HTR-8/SVneo (cell line): ENCODE data around the gene ANKRD27.
"Not testable (repeated sequence)": the region's sequence is repeated elsewhere in the genome, so short reads cannot be mapped to it uniquely, and the experiment has no call there.

Source experiments
- DNase-seq: peaks from one replicate; pipeline ENCODE4 v3.0.0; 2011; ENCODE audit warnings: low spot score, mixed read lengths; ENCODE audit not compliant: insufficient read length
- FAIRE-seq: peaks from 2 replicates; lab custom pipeline; 2011; peaks lifted over from hg19 to GRCh38; lab: Jason Lieb, UNC

ANKRD27 gene

DNA sequence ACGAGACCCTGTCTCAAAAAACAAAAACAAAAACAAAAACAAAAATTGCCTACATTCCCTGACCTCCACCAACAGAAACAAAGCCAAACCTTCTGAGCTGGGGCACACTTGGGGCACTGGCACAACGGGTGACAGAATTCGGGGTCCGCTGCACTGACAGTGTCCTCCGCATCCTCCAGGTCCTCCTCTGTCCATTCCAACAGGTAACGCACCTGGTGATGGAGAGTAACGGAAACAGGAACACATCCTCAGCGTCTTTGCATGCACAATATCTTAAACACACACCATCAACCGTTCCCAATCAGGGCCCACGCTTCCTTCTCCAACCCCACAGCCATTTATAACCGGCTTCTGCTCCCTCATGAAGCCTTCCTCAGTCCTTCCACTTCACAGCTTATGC, 59.4 kb downstream of the ANKRD27 start:
- no peak for FAIRE-seq

DNA sequence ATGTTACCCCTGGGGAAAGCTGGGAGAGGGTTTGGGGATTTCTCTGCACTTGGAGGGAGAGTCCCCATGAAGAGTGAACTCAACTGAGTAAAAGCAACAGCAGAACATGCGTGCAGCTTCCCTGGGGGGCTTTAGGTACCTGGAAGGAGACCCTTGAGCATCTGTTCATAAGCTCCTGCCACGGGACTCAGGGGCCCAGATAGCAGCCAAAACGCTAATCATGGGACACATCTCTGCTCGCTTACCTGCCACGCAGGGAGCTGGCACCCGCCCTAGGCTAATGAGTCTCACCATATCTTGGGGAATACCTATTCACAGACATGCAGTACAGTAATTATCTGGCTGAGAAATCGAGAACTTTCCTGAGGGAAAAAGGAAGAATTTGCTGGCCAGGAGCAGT, 60.1 kb downstream of the ANKRD27 start:
- FAIRE-seq (no peak), DNase-seq (no peak)

More for the DNA sequence above, 59.4 kb downstream of the ANKRD27 start:
- no peak for DNase-seq

DNA sequence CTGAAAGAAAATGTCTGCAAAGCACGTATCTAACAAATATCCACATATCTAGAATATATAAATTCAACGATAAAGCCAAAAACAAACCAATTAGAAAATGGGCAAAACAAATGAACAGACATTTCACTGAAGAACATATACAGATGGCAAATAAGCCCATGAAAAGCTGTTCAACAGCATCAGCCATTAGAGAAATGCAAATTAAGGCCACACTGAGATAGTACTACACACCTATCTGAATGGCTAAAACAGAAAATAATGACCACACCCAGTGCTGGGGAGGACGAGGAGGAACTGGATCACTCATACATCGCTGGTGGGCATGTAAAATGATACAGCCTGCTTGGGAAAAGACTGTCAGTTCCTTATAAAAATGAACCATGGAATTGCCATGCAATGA, 62.0 kb downstream of the ANKRD27 start:
- FAIRE-seq: no peak

DNA sequence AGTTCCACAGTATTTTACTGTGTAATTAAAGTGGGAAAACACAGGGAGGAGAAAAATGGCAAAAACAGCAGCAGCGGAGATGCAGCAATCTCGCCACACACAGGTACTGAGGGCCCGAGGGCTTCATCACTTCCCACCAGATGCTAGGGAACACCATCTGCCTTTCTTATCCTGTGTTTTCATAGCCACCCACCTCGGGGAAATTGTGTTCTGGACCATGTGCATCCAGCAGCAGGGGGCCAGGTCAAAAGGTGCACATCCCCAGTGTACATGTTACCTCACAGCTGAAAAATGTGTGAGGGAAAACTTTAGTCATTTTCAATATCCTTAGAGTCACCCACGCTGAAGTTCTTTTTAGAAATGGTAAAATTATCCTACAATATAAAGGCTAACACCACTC, 63.8 kb downstream of the ANKRD27 start:
- DNase-seq (no peak), FAIRE-seq (no peak)

More for the DNA sequence above, 62.0 kb downstream of the ANKRD27 start:
- DNase-seq: no peak

DNA sequence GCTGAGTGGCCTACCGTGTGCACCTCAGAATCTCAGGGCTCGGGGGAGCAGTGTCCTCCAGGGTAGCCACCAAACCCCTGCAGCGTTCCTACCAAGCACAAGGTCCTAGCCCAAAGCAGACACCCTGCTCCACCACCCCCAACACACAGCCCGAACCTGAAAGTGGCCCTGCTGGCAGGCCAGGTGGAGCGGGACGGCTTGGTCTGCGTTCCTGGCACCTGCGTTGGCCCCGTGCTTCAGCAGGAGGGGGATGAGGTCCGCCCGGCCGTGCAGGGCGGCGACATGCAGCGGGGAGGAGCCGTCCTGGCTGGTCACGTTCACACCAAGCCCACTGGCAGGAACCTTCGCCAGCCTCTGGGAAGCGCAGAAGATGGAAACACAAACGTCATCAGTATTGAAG, 67.5 kb downstream of the ANKRD27 start:
- DNase-seq (no peak), FAIRE-seq (no peak)

DNA sequence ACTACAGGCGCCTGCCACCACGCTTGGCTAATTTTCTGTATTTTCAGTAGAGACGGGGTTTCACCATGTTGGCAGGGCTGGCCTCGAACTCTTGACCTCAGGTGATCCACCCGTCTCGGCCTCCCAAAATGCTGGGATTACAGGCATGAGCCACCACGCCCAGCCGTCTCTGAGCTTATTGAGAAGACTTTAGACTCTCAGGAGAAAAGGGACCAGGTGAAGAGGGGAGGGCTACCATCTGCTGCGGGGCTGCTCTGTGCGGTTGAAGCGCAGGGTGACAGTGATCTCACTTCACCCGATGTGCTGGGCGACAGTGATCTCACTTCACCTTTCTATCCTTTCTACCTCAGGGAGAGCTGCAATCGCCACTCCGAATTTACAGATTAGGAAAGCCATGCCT, 68.7 kb downstream of the ANKRD27 start:
- DNase-seq (no peak), FAIRE-seq (no peak)

DNA sequence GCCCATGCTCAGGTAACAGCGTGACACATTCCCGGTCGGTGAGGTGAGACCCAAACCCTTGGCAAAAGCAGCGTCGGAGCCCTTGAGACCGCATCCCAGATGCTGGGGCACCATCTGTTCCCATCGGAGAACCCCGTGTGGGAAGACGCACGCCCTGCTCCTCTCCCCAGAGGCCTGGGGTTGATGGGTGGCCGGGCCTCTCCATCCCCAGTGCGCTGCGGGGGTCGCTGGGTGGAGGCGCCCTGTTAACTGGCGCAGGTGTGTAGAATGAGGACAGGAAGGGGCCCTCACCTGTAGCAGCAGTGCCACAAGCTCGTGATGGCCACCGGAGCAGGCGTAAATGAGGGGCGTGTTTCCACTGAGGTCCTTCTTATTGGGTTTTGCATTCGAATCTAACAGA, 69.4 kb downstream of the ANKRD27 start:
- FAIRE-seq (no peak), DNase-seq (no peak)

DNA sequence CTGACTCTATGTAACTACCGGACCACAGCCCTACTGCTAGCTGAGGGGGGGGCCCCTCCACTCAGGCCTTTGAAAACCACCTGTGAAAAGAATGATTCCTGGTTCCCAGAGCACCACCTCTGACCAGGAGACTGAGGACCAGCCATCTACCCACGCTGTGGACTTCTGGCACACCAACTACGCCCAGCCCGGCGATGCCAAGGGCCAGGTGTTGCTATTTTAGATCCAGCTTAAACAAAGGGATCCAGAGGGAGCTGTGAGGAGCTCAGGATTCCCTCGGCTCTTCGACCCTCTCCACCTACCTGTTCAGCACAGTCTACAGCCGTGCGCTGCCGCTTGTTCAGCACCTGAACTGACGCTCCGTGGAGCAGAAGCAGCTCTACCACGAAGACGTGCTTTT, 71.0 kb downstream of the ANKRD27 start:
- FAIRE-seq: no peak
- no peak for DNase-seq

DNA sequence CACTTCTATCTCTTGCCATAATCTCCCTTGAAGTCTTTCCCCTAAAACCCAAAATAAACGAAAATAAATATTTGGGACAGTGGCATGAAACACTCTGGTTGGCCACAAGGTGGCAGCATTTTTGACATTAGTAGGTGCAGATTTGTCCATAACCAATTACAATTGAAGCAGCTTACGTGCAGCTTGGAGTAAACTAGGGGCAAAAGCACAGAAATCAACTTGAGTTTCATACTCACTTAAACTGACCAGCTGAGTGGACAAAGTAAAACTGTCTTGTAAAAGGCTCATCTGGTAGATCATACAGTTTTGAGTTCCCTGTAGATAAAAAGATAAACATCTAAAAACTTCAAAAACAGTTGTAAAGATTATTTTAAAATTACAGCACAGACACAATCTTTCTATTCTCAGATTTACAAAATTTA, 75.2 kb downstream of the ANKRD27 start:
- DNase-seq (peak; percentile 52), FAIRE-seq (peak; percentile 20)

DNA sequence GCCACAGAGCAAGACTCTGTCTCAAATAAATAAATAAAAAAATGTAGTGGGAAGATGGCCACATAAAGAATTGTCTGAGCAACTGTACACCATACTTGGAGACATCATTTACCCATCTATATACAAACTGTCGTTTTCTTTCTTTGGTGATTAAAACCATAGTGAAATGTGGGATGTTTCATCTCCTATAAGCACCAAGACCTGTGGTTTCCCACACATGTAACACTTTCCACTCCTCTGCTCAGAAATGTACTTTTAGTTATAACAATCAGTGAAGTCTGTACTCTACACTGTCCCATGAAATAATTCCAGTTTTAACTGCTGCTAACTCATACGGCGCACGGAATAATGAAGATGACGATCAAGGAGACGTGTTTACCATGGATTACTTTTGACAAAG, 75.7 kb downstream of the ANKRD27 start:
- FAIRE-seq: no peak
- DNase-seq: no peak

DNA sequence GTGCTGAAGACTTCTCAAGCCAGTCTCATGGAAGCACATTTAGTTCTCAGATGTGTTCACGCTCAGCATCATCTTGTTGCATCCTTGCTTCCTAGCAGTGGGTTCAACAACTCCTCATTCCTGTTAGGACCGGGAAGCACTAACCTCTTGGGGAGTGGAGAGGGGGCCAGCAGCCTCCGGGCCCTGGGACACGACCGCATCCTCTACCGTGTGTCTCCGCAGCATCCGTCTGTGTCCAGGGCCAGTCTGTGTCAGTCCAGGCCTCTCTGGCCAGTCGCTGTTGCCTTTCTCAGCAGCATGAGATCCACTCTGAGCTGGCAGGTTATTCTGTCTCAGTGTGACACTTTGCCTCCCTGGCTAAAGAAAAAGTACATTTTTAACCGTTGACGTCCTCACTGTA, 77.0 kb downstream of the ANKRD27 start:
- FAIRE-seq (no peak), DNase-seq (no peak)

DNA sequence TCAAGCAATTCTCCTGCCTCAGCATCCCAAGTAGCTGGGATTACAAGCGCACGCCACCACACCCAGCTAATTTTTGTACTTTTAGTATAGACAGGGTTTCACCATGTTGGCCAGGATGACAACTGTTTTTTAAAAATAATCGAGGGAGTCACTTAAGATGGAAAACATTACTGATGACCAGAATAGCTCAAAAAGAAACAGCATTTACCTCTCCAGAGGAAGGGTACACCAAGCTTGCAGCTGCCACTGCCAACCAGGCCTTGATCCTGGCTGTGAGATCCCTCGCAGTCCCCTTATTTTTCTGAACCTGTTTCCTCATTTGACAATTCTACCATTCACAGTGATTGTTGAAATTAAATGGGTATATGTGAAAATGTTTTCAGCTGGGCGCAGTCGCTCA, 79.5 kb downstream of the ANKRD27 start:
- DNase-seq (no peak), FAIRE-seq (no peak)

DNA sequence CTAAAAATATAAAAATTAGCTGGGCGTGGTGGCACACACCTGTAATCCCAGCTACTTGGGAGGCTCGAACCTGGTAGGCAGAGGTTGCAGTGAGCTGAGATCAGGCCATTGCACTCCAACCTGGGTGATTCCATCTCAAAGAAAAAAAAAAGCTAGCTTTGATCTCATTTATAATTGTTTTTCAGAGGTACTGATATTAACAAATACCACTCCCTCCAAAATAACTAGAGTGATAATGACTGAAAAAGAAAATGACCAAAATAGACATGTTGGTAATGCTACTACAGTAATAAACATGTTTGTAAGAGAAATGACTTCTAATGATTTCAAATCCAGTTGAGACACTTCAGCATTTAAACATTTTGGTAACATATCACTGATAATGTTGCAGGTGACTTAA, 81.0 kb downstream of the ANKRD27 start:
- DNase-seq (no peak), FAIRE-seq (no peak)

DNA sequence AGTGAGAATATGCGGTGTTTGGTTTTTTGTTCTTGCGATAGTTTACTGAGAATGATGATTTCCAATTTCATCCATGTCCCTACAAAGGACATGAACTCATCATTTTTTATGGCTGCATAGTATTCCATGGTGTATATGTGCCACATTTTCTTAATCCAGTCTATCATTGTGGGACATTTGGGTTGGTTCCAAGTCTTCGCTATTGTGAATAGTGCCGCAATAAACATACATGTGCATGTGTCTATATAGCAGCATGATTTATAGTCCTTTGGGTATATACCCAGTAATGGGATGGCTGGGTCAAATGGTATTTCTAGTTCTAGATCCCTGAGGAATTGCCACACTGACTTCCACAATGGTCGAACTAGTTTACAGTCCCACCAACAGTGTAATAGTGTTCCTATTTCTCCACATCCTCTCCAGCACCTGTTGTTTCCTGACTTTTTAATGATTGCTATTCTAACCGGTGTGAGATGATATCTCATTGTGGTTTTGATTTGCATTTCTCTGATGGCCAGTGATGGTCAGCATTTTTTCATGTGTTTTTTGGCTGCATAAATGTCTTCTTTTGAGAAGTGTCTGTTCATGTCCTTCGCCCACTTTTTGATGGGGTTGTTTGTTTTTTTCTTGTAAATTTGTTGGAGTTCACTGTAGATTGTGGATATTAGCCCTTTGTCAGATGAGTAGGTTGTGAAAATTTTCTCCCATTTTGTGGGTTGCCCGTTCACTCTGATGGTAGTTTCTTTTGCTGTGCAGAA, 87.1 kb downstream of the ANKRD27 start:
- DNase-seq, FAIRE-seq: not testable (repeated sequence)

DNA sequence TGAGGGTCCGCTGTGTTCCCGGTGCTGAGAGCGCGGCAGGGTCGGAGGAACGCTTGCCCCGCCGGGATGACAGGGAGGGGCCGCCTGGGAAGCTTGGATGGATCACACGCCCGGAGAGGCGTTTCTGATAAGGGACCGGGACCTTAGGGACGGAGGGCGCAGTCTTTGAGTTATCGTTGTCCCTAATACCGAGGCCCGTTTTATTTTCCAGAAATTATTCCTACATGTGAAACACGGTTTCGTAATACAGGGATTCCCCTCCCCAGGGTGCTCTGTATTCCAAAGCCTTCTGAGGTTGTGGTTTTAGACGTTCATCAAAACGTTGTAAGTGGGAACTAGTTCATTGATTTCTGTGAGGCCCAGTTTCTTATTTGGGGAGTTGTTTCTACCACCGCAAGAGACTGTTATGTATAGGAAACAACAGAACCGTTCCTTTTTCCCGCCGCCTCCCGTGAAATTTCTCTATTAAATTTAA, 93.2 kb downstream of the ANKRD27 start:
- DNase-seq (peak; percentile 20), FAIRE-seq (no peak)

DNA sequence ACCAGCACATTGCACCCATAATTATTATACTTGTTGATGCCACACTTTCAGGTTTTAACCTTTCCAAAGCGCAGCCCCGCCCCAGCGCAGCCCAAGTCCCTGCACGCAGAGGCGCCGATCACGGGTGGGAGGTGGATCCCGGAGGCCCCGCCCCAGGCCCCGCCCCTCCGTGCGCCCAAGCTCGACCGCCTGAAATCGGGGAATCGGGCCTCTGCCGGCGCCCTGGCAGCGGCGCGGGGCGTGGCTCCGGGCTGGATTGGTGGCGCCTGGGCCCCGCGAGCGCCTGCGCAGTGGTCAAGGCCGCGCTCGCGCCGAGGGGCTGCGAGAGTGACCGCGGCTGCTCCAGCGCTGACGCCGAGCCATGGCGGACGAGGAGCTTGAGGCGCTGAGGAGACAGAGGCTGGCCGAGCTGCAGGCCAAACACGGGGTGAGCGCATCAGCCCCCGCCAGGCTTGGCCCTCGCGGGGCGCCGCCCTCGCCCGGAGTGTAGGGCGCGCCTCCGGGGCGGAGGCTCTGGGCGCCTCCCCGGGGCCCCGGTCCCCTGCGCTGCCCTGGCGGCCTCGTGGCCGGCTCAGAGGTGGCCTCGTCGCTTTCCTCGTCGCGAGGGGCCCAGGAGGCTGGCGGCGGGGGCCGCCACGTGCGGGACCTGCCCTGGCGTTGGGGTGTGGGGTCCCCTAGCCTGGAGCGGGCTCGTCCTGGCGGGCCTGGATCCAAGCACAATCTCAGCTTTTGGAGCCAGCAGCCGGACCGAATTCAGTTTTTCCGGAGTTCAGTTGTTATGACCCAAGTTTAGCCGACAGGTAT, 93.9 kb downstream of the ANKRD27 start, which contains the start of gene PDCD5:
PDCD5 (plus strand) TSS at position 290 of the 804 bp plus-strand sequence; CDS start at position 362, 72 bp downstream.
- DNase-seq: peak; percentile 96
- peak; percentile 59 for FAIRE-seq

DNA sequence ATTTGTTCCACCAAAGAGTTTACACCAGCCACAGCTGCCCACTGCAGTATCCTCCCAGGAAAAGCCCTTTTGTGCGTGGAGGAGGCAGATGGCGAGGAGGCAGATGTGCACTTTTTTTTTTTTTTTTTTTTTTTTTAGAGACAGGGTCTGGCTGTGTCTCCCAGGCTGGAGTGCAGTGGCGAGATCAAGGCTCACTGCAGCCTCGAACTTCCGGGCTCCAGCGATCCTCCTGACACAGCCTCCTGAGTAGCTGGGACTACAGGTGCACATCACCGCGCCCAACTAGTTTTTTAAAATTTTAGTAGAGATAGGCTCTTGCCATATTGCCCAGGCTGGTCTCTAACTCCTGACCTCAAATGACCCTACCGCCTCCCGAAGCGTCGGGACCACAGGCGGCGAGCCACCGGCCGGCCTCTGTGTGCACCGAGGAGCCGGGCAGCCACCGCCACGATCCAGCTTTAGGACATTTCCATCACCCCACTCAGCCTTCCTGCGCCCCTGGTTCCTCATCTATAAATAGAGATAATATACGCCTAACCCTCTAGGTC, 94.6 kb downstream of the ANKRD27 start:
- no peak for DNase-seq
- FAIRE-seq: no peak

DNA sequence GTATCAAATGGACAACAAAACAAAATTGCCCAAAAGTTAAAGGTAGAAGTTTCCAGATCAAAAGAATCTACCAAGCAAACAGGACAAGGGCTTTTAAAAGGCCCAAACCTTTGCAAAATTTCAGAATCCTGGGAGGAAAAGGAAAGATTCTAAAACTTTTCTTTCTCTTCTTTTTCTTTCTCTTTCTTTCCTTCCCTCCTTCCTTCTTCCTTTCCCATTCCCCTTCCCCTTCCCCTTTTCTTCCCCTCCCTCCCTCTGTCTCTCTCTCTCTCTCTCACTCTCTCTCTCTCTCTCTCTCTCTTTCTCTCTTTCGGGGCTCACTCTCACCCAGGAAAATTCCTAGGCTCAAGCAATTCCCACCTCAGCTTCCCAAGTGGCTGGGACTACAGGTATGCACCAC, 98.2 kb downstream of the ANKRD27 start:
- FAIRE-seq: no peak
- no peak for DNase-seq

DNA sequence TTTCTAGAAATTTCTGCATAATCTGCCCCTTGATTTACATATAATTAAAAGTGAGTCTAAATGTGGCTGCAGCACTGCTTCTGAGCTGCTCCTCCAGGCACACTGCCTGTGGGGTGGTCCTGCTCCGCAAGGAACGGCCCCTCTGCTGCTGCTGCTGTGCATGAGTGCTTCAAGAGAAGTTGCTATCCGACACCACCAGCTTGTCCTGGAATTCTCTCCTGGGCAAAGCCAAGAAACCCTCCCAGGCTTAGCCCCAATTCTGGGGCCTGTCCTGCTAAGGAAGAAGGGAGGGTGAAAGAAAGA, 101.5 kb downstream of the ANKRD27 start:
- FAIRE-seq (no peak), DNase-seq (no peak)

DNA sequence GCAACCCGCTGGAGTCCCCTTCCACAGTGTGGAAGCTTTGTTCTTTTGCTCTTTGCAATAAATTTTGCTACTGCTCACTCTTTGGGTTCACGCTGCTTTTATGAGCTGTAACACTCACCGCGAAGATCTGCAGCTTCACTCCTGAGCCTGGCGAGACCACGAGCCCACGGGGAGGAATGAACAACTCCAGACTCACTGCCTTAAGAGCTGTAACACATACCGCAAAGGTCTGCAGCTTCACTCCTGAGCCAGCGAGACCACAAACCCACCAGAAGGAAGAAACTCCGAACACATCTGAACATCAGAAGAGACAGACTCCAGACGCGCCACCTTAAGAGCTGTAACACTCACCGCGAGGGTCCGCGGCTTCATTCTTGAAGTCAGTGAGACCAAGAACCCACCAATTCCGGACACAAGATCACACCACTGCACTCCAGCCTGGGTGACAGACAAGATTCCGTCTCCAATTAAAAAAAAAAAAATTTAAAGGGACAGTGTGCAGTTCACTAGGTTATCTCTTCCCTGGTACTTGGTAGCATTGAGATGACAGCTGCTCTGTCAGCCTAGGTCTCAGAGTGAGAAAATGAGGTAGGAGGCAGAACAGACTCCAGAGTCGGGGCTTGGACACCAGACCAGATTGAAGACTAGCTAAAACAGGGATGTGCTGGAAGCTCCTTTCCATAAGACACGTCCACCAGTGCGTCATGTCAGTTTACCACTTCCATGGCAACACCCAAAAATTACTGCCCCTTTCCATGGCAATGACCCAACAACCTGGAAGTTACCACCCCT, 102.1 kb downstream of the ANKRD27 start:
- not testable (repeated sequence) for DNase-seq, FAIRE-seq
